Adipose tissue (tissue), 3 donors: Measurements from ENCODE around the gene TXNDC17. TPM values are rescaled to one million over a fixed set of nuclear protein-coding genes. Genes with fewer than 3 reads are reported as not detected.

Source experiments
- polyA plus RNA-seq, 3 donors: library from polyadenylated mRNA; stranded (reverse); fragments of 200-250 nt; gene quantifications; one replicate each; pipeline ENCODE4 v1.2.3, GENCODE V29; 2013
- donor health status: healthy with polysubstance abuse.
- donor health status: Bipolar disorder and iron deficiency.
- donor health status: healthy.

TXNDC17 gene
- polyA plus RNA-seq, 3 donors = 60.8 to 107 (median 103) TPM

Other genes starting within 250 kb of the TXNDC17 start
- gene AIPL1, start 205.9 kb upstream of the TXNDC17 start, polyA plus RNA-seq = not detected
- gene PIMREG, start 196.6 kb upstream of the TXNDC17 start, polyA plus RNA-seq = under 1 TPM; 0.15 to 0.34 (median 0.16) TPM
- 1 to 10 TPM in 2 of 3 donors, under 1 TPM in 1; 0.61 to 1.6 (median 1.1) TPM for gene PITPNM3, start 84.5 kb upstream of the TXNDC17 start, polyA plus RNA-seq
- gene KIAA0753, start 349 bp upstream of the TXNDC17 start, polyA plus RNA-seq = 1 to 10 TPM; 3.5 to 6.9 (median 3.9) TPM
- gene MED31, start 10.5 kb downstream of the TXNDC17 start, polyA plus RNA-seq = 10 to 100 TPM in 1 of 3 donors, 1 to 10 TPM in 2; 6.3 to 31.0 (median 8.6) TPM
- gene C17orf100, start 10.7 kb downstream of the TXNDC17 start, polyA plus RNA-seq = 1 to 10 TPM in 2 of 3 donors, under 1 TPM in 1; 0.65 to 2.3 (median 1.7) TPM
- under 1 TPM; 0.05 to 0.34 (median 0.10) TPM for gene SLC13A5, start 72.3 kb downstream of the TXNDC17 start, polyA plus RNA-seq
- gene XAF1, start 115.0 kb downstream of the TXNDC17 start, polyA plus RNA-seq = 10 to 100 TPM in 2 of 3 donors, 1 to 10 TPM in 1; 9.8 to 75.6 (median 21.0) TPM
- under 1 TPM in 2 of 3 donors, not detected in 1; 0.10 to 0.14 TPM for gene FBXO39, start 135.2 kb downstream of the TXNDC17 start, polyA plus RNA-seq
- not detected for gene TEKT1, start 190.7 kb downstream of the TXNDC17 start, polyA plus RNA-seq